Cardiac septum (tissue), 1 donor: Measurements from ENCODE around the gene TNS1. TPM values are rescaled to one million over a fixed set of nuclear protein-coding genes. Genes with fewer than 3 reads are reported as not detected.
"Not testable (repeated sequence)": the region's sequence is repeated elsewhere in the genome, so short reads cannot be mapped to it uniquely, and the experiment has no call there.

Experiments used
- DNase-seq: peaks from one replicate; pipeline ENCODE4 v3.0.0-alpha.2; 2020; ENCODE audit warnings: low spot score
- intact Hi-C: fragments of 100-400 bp; cut with DNase I; formaldehyde crosslinking; loops from one replicate; pipeline ENCODE4 v1.14.0; 2022
- total RNA-seq: library from RNA; stranded (reverse); fragmentation: NEBNext Ultra II Directional; extraction: Animal tissue kit (Norgen Biotek cat#: 25700); gene quantifications from one replicate; pipeline ENCODE4 v1.2.1, GENCODE V29; 2021
- donor health status: DM: no; HTN: no; CAD: no.

Gene TNS1
- total RNA-seq, 1 donor from 2014 or later, result 870 TPM

DNA sequence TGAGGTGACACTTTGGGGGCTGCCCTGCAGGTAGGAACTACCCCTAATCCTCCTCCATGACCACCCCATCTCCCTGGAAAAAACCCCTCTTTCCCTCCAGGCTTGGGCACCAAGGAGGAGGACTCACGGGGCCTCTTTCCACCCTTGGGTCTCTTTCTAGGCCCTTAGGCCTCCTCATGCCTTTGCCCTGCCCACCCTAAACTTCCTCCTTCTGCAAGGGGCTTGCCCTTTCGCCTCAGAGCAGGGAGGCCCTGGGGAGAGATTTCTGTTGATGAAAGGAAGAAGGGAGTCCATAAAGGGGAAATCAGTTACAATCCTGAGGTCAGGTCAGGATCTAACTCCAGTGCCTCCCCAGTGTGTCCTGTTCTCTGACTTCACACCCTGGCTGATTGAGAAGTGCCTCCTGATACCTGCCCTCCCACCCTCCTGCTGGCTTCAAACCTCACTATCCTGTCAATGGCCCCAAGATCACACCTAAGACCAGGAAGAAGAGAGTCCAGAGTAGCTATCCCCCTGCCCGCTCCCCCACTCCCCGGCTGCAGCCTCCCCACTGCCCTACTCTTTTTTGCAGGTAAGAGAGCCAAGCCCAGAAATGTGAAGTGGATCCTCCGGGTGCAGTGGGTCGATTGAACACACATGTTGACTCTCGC lies 16.7 kb upstream of the TNS1 start:
- DNase-seq, result peak; percentile 68
- intact Hi-C loops, result no loop called here

- DNase-seq, intact Hi-C loops: not testable (repeated sequence)
These were observed 16.0 kb upstream of the TNS1 start for GRCh38 chr2:218018842-218019125.

DNA sequence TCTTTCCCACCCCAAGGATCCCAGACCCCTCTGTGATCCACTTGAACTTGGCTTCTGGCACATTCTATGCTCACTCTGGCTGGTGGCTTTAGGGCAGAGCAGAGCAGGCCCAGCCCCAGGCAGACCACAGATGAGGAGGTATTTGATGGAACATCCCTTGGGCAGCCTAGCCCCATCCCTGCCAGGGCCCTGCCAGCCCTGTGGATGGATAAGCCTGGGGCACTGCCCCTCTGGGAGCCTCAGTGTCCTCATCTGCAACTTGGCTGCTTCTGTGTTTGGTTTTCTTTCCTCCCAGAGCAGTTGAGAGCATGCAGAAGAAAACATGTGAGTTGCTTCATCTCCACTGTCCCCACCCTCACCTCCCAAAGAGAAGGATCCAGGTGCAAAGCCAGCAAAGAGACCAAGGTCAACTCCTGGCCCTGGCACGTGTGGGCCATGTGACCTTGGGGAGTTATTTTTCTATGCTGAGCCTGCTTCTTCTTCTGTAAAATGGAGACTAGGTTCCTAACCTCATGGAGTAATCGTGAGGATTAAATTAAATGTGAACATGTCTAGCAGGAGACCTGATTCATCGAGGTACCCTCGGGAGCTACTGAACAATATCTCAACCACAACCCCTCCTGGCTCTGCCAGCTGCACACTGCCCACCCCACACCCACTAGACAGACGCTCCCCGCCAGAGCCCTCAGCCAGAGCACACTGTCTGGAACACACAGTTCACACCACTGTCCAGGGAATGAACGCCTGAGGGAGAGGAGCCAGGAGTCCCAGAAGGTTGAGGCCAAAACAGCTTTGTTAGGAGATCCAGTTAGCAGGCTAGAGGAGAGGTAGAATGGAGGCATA lies 14.6 kb upstream of the TNS1 start:
- intact Hi-C loops, result no loop called here
- peak; percentile 72 for DNase-seq

DNA sequence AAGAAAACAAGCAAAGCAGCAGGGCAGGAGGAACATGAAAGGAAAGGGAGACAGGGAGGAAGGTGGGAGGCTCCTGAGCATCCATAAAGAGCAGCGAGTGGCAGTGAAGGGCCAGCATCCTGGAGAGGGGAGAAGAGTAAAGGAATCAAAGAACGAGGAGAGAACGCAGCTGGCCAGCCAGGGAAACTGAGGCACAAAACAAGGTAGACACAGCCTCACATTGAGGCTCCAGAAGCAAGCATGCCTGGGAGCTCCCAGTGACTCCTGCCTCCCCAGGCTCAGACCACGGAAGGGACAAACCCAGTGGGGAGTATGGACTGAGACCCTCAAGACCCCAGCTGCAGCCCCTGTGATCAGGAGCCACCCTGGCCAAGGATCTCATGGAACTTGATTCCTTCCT lies 14.0 kb upstream of the TNS1 start:
- intact Hi-C loops, result no loop called here
- no peak for DNase-seq

DNA sequence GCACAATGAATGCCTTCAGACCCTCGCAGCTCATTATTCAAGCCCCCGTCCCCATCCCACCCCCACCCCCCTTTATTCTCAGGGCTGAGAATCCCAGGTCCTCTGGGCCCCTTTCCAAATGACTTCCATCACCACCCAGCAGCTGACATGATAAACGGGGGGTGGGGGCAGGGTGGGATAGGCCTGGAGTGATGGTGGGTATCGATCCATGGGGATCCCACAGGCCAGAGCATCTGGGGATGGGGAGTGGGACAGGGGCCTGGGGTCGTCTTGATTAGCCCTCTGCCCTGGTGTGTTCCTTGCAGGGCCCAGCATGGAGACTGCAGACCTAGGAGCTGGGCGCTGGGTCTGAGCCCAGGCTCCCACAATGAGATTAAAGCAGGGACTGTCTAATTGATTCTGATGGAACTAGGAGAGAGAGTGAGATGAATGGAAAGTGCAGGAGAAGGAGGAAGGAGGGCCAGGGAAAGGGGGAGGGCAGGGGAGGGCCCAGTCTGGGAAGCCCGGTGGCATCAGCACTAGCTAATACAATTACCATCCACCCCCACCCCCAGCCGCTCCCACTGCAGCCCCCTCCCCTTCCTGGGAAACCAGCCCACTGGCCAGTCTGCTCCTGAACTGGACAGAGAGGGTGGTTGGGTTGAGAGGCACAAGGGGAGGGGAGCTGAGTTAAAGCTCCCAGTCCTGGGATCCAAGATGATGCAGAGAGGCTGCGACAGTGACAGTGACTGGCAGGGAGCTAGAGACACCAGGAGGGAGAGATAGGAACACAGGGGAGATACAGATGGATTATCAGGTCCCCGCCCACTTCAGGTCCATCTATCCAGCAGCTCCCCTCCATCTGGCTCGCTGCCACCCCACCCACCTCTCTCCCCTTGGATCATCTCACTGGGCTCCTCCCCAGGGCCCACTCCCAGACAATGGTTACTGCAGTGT lies 13.1 kb upstream of the TNS1 start:
- no peak for DNase-seq
- intact Hi-C loops, result no loop called here

- intact Hi-C loops, result no loop called here
- DNase-seq, result no peak
These were observed 12.2 kb upstream of the TNS1 start for GRCh38 chr2:218014706-218015585.

DNA sequence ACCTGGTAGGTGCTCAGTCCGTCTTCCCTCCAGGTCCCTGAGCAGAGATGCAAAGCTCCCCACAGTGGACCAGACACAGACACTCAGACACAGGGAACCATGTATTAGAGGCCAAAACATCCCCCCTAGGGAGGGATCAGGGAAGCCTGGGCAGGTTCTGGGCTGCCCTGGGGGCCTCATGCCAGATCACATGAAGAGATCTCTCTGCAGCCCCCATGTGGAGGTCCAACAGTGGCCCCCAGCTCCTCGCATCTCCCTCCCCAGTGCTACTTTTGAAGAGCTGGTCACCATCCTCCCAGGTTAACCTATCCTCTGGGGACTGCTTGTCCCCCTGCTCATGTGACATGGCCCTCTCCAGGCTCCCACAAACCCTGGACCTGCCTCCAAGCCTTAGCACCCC lies 10.5 kb upstream of the TNS1 start:
- DNase-seq, result no peak
- intact Hi-C loops, result no loop called here

GRCh38 chr2:218012284-218012683 lies 9.5 kb upstream of the TNS1 start:
- no peak for DNase-seq
- intact Hi-C loops, result no loop called here

DNA sequence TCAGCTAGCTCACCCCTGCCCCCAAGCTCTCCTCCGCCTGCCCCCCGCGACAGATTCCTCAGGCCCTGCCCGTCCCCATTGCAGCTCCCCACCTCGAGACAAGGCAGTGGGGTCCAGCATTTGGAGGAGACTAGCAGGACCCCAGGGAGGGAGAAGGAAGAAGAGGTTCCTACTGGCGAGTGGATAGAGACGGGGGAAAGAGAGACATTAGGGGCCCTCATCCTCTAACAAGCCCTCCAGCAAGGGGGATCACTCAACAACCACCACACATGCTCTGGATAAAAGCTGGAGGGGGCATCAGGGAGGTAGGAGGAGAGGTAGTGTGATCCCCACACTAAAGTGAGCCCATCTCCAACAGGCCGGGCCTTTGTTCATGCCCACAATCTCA lies 8.9 kb upstream of the TNS1 start:
- DNase-seq, result no peak
- intact Hi-C loops, result no loop called here

DNA sequence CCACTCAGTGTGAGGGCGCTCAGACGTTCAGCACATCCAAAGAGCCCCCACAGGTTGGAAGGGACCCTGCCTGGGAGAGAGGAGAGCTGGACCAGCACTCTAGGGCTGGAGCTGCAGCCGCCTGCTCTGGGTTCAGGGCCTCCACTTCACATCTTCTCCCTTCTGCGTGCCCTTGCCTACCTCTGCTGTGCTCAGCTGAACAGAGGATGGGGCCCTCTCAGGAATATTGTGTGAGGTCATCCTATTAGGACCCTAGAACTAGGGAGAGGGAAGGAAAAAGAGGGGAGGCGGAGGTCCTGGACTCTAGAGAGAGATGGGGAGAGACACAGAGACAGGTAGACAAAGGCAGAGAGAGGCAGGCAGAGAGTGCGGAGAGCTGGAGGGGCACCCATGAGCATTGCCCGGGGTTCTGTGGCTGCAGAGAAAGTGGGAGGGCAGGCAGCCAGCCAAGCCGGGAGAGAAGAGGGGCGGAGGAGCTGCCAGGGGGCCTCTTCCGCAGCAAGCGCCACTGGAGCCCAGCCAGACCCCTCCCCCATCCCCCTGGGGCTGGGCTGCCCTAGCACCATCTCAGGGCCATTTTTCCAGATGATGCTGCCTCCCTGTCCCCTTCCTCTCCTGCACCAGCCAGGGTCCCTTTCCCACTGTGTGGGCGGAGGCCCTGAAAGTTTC lies 8.3 kb upstream of the TNS1 start:
- intact Hi-C loops, result no loop called here
- DNase-seq, result no peak

DNA sequence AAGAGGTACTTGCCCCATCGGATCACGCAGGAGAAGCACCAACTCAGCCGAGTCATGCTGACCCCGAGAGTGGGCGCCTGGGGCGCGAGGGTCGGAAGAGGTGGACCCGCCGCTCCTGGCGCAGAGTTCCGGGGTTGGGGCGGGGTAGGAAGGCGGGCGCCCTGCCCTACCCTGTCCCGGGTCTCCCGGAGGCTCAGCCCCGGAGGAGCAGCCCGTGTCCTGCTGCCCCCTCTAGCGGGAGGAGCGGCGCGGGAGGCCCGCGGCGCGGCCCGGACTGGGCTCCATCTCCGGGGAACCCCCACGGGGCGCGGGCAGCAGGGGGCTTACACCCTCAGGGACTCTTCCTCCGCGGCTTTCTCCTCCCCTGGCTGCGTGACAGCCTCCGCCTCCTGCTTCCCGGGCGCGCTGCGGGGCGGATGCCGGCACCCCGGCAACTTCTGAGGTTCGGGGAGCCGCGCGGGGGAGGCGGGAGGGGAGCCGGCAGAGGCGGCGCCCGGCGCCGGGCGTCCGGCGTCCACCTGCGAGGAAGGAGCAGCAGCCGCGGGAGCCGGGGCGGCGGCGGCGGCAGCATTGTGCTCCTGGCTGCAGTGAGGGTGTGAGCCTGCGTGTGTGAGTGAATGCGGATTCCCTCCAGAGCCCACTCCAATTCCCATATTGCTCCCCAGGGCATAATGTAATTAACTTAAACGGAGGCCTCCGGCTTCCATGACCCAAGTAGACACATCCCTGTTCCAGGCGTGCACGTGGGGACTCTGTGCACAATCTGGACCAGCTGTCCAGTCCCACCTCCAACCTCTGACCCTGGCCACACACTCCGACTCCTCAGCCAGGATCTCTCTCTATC lies 7.6 kb upstream of the TNS1 start:
- intact Hi-C loops, result no loop called here
- no peak for DNase-seq

DNA sequence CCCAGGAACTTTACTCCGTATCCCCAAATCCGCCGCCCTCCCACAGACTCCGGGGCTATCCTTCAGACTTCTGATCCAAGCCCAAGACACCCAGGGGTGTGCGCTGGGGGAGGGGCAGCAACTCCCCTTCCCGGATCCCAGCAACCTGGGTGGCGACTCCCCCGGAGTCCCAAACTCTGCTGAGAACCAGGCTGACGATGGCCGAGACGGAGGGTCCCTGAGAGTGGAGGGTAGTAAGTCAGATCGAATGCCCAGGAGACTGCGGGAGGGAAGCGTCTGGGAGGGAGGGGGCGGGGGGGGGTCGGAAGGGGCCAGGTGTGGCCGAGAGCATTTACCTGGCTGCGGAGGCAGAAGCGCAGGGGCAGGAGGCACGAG lies 7.0 kb upstream of the TNS1 start:
- intact Hi-C loops, result no loop called here
- DNase-seq, result no peak

DNA sequence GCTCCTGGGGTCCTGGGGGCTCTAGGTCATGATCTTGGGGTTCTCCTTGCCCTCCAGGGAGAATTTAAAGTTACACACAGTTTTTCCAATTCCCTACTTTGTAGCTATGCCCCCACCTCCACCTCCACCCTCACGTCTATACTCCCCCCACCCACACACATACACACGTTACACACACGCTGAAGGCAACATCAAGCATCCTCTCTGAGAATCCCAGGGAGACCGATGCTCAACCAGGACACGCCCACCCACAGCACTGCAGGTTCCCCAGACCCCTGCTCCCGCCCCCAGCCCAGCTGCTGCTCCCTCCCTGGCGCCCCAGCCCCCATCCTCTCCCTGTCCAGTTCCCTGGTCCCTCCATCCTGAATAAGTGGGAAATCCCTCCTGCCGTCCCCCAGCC lies 6.4 kb upstream of the TNS1 start:
- intact Hi-C loops, result no loop called here
- no peak for DNase-seq

GRCh38 chr2:218008060-218009040 lies 5.6 kb upstream of the TNS1 start:
- no peak for DNase-seq
- intact Hi-C loops, result no loop called here

DNA sequence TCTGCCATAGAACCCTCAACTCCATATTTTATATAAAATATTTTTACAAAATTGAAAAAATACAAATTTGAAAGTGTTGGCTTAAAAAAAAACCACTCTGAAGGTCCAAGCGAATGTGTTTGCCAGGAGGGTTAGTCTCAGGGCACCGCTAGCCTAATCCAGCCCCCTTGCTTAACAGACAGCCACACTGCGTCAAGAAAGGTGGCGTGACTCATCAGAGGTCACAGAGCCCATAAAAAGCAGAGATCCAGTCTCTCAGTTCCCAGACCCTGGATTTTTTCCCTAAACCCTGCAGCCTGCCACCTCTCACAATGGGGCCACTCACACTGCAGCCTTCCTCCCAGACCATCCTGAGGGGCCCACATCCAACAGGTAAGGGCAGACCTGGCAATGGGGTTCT lies 3.9 kb upstream of the TNS1 start:
- no peak for DNase-seq
- intact Hi-C loops, result no loop called here

DNA sequence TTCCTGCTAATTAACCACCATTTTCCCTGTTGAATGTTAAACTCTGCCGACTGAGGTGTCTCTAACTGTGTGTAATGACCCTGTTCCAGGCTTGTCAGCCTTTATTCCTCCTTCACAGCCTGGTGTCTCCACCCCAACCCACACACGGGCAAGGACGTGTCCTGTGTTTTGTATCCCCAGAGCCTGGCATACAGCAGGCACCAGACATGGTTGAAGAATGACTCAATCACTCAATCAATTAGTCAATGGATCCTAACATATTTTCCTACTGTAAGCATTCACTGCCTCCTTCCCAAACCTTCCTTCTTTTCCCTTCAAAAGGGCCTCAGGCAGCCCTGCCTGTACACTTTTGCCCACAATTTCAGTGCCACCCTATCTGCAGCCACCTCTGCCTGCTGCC lies 2.7 kb upstream of the TNS1 start:
- intact Hi-C loops, result no loop called here
- no peak for DNase-seq

GRCh38 chr2:218005028-218005427 lies 2.2 kb upstream of the TNS1 start:
- intact Hi-C loops, result no loop called here
- DNase-seq, result no peak
